Nephron progenitor cell (in vitro differentiated cells): ENCODE results near the gene CCNY.

ENCODE experiments used
- DNase-seq: peaks from one replicate; pipeline ENCODE4 v3.0.0; 2021
- H3K27ac Mint-ChIP-seq: 2 replicates; pipeline ENCODE4 v1.8.0; 2021; ENCODE audit warnings: mild to moderate bottlenecking, moderate library complexity, mixed read lengths
- H3K27me3 Mint-ChIP-seq: 2 replicates; pipeline ENCODE4 v1.8.0; 2021; ENCODE audit warnings: mild to moderate bottlenecking, low read depth, mixed read lengths; ENCODE audit not compliant: poor library complexity
- H3K36me3 Mint-ChIP-seq: 2 replicates; pipeline ENCODE4 v1.8.0; 2021; ENCODE audit warnings: low read depth, mixed read lengths
- H3K4me1 Mint-ChIP-seq: 2 replicates; pipeline ENCODE4 v1.8.0; 2021; ENCODE audit warnings: mixed read lengths
- H3K4me3 Mint-ChIP-seq: 2 replicates; pipeline ENCODE4 v1.8.0; 2021; ENCODE audit warnings: mild to moderate bottlenecking, moderate library complexity, mixed read lengths
- H3K9me3 Mint-ChIP-seq: 2 replicates; pipeline ENCODE4 v1.8.0; 2021; ENCODE audit warnings: mild to moderate bottlenecking, moderate library complexity, mixed read lengths
- CTCF ChIP-seq: fragments of 200-600 bp; sonication (generic); IDR thresholded peaks from 2 replicates; pipeline ENCODE4 v1.5.0; 2021; ENCODE audit warnings: antibody characterized with exemption

The CCNY gene

GRCh38 chr10:35578618-35578956 is 242.3 kb downstream of the CCNY start:
- Mint-ChIP-seq H3K4me3 (no peak overlapping the region), H3K9me3 (peaks cover 8% of the 10 kb centered on the region), H3K36me3 (peaks cover 6% of the 10 kb centered on the region), H3K27ac (no peak overlapping the region), H3K27me3 (peaks cover 5% of the 10 kb centered on the region), H3K4me1 (peaks cover 17% of the 10 kb centered on the region)
- DNase-seq: no peak
- no peak for TF ChIP-seq CTCF

GRCh38 chr10:35579116-35579515 is 242.8 kb downstream of the CCNY start:
- H3K4me1 Mint-ChIP-seq: peaks cover 17% of the 10 kb centered on the region
- H3K9me3 Mint-ChIP-seq: peaks cover 8% of the 10 kb centered on the region
- peaks cover 6% of the 10 kb centered on the region for H3K36me3 Mint-ChIP-seq
- no peak for DNase-seq
- TF ChIP-seq CTCF: no peak
- peak overlapping the region; percentile 40 for H3K27ac Mint-ChIP-seq
- H3K27me3 Mint-ChIP-seq: peaks cover 9% of the 10 kb centered on the region
- H3K4me3 Mint-ChIP-seq: no peak overlapping the region

GRCh38 chr10:35579726-35580422 is 243.6 kb downstream of the CCNY start:
- Mint-ChIP-seq H3K36me3 (peaks cover 6% of the 10 kb centered on the region), H3K4me3 (no peak overlapping the region), H3K27me3 (peaks cover 9% of the 10 kb centered on the region), H3K27ac (no peak overlapping the region), H3K9me3 (peaks cover 8% of the 10 kb centered on the region), H3K4me1 (peaks cover 17% of the 10 kb centered on the region)
- no peak for DNase-seq
- TF ChIP-seq CTCF: no peak

- TF ChIP-seq CTCF: no peak
- H3K27me3 Mint-ChIP-seq: peaks cover 13% of the 10 kb centered on the region
- H3K27ac Mint-ChIP-seq: no peak overlapping the region
- peaks cover 17% of the 10 kb centered on the region for H3K4me1 Mint-ChIP-seq
- H3K9me3 Mint-ChIP-seq: peaks cover 8% of the 10 kb centered on the region
- no peak for DNase-seq
- H3K36me3 Mint-ChIP-seq: peaks cover 2% of the 10 kb centered on the region
- no peak overlapping the region for H3K4me3 Mint-ChIP-seq
These were observed 244.1 kb downstream of the CCNY start for GRCh38 chr10:35580423-35580770.

- peaks cover 20% of the 10 kb centered on the region for H3K27me3 Mint-ChIP-seq
These were observed 245.3 kb downstream of the CCNY start for GRCh38 chr10:35581655-35582054.

More at GRCh38 chr10:35581655-35582054, 245.3 kb downstream of the CCNY start:
- Mint-ChIP-seq H3K4me3 (no peak overlapping the region), H3K27ac (no peak overlapping the region), H3K4me1 (peaks cover 22% of the 10 kb centered on the region), H3K9me3 (peaks cover 8% of the 10 kb centered on the region), H3K36me3 (no peaks in the 10 kb centered on the region)
- no peak for TF ChIP-seq CTCF
- DNase-seq: no peak
